ENCODE measurements around the gene MED31. TPM values are rescaled to one million over a fixed set of nuclear protein-coding genes. Genes with fewer than 3 reads are reported as not detected.

The MED31 gene
- total and polyA plus RNA-seq, 2 donors (not counting 3 experiments of a cell fraction or from before 2014, with no cell fraction given) = 13.7 to 29.4 TPM

- Histone ChIP-seq H3K4me2 (ENCODE audit: insufficient read depth, low read length) (no peak overlapping the region), H4K20me1 (replicated peaks; ENCODE audit: control insufficient read depth, extremely low read depth, insufficient read depth, low read length) (no peaks in the 10 kb centered on the region), H3K4me3 (replicated peaks in 1 of 3; ENCODE audit: insufficient read depth in 1 of 3, low read depth in 1 of 3, low read length in 3 of 3) (no peak overlapping the region), H3K9ac (replicated peaks; ENCODE audit: extremely low read depth, insufficient read depth, low read length) (no peak overlapping the region), H3K79me2 (ENCODE audit: control insufficient read depth, insufficient read depth, low read length) (no peaks in the 10 kb centered on the region), H3K4me1 (ENCODE audit: control insufficient read depth, extremely low read depth, insufficient read depth, low read length) (no peaks in the 10 kb centered on the region), H2AFZ (ENCODE audit: low read depth, low read length) (no peak overlapping the region), H3K36me3 (ENCODE audit: control insufficient read depth in 2 of 2, extremely low read depth in 1 of 2, insufficient read depth in 2 of 2, low read length in 2 of 2) (peaks cover 7 to 18% of the 10 kb centered on the region in 2 experiments), H3K9me1 (replicated peaks; ENCODE audit: control insufficient read depth, extremely low read depth, insufficient read depth, low read length) (no peaks in the 10 kb centered on the region), H3K27me3 (ENCODE audit: control insufficient read depth in 2 of 2, insufficient read depth in 2 of 2, low read length in 2 of 2) (no peaks in the 10 kb centered on the region), H3K27ac (ENCODE audit: insufficient read depth, low read depth, low read length) (no peak overlapping the region), H3K9me3 (replicated peaks; ENCODE audit: control insufficient read depth, insufficient read depth, low read length) (no peaks in the 10 kb centered on the region)
- ChIA-PET CTCF (interaction anchor here (0.8 to 5.6 kb wide), 5 partner anchors 9 to 125 kb away, joined by 3 to 39 read pairs (median 4); no protein-coding TSS in a partner anchor), POLR2A (no interaction called here)
- no peak for FAIRE-seq
- no peak for TF ChIP-seq FOS (IDR thresholded peaks at IDR 0.05; ENCODE audit: borderline replicate concordance, insufficient read depth, low read length)
- TF ChIP-seq MYC (IDR thresholded peaks at IDR 0.05; ENCODE audit: low read depth, low read length) = no peak
- TF ChIP-seq EZH2 (IDR thresholded peaks at IDR 0.05; ENCODE audit: borderline replicate concordance, low read depth, low read length, severe bottlenecking) = no peak
- no peak for TF ChIP-seq CTCF (IDR thresholded peaks at IDR 0.05; ENCODE audit: extremely low read depth in 1 of 2, insufficient read depth in 1 of 2, low read depth in 1 of 2, low read length in 2 of 2)
- no peak for TF ChIP-seq POLR2AphosphoS5 (IDR thresholded peaks at IDR 0.05; ENCODE audit: insufficient read depth, low read depth, low read length)
- TF ChIP-seq POLR2A (IDR thresholded peaks at IDR 0.05; ENCODE audit: low read depth, low read length) = no peak
- no peak for TF ChIP-seq MAX (IDR thresholded peaks at IDR 0.05; ENCODE audit: insufficient read depth, insufficient read length)
- TF ChIP-seq JUN (IDR thresholded peaks at IDR 0.05; ENCODE audit: borderline replicate concordance, insufficient read depth, insufficient read length, low read depth) = no peak
- no peak for TF ChIP-seq GATA2 (IDR thresholded peaks at IDR 0.05; ENCODE audit: insufficient read depth, insufficient read length, low read depth, low read length)
- no peak for DNase-seq (ENCODE audit: low read depth, low spot score)
- intact Hi-C loops (cut with micrococcal nuclease) = no loop called here
- dilution Hi-C loops (cut with MboI; ENCODE audit: extremely low pct_ligation_motif_present, low sequenced_read_pairs) = no loop called here
- no TSS peak for BruUV-seq (replicated peaks)
Observed at GRCh38 chr17:6597727-6598126, 53.7 kb downstream of the MED31 start.

Data from endothelial cell of umbilical vein (primary cell).